NOMO-1 (cell line): ENCODE data around the gene KIAA0513.

Experiments
- DNase-seq, 2 experiments: peaks; one replicate each; lab custom pipeline; 2025; ENCODE audit not compliant: unreplicated experiment in 2 of 2; lab: John Stamatoyannopoulos, UW

KIAA0513 gene

DNA sequence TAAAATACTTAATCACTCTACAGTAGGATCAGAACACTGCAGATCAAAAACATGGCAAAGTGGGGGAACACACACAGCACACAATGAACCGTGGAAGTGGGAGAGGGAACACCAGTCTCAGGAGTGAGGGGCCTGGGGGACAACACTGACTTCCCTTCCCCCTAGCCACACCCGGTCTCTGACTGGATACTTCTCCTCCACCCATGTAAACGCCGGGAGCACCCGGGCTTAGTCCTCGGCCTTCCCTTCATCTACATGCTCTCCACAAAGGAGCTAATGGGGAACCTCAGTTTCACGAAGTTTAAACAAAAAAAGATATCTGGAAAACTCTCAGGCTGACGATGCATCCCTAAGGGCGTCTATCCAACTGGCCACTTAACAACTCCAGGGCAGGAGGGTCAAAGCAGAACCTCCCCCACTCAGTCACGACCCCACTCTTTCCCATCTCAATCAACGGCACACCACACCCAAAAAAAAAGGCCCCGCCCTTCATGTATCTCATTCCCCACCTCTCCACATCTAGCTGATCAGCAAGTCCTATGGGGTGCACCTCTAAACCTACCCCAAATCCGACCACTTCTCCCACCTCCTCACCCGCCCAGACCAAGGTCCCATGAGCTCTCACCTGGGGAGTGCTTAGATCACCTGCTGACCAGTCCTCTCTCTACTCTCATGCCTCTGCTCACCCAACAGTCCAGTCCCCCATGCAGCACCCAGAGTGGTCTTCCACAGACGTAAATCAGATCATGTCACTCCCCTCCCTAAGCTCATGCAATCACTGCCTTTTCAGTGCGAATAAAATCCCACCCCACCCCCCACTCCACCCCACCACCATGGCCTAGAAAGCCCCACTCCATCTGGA lies 23.6 kb upstream of the KIAA0513 start:
- no peak for DNase-seq

DNA sequence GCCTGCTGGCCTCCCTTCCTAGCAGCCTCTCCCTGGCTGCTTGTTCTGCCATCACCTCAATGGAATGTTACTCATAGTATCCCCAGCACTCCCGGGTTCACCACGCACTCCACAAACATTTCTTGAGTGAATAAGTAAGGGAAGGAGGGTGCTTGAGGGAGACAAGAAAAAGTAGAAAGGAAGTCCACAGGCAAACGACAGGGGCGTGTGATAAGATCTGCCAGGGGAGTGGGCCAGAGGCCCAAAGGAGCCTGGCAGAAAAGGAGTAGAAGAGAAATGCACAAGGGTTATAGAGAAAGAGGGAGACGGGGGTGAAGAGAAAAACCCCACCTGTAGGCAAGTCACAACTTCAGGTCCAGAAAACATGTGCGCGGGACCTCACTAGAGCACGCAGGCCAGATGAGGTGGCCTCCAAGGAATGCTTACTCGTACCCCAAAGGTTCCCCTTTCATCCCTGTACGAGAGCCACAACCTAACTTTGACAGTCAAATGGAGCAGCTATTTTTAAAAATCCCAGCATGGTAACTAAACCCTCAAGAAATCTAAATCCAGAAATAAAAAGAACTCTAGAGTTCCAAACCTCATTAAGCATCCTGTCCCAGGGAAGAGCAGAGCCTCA lies 22.9 kb upstream of the KIAA0513 start:
- no peak for DNase-seq

DNA sequence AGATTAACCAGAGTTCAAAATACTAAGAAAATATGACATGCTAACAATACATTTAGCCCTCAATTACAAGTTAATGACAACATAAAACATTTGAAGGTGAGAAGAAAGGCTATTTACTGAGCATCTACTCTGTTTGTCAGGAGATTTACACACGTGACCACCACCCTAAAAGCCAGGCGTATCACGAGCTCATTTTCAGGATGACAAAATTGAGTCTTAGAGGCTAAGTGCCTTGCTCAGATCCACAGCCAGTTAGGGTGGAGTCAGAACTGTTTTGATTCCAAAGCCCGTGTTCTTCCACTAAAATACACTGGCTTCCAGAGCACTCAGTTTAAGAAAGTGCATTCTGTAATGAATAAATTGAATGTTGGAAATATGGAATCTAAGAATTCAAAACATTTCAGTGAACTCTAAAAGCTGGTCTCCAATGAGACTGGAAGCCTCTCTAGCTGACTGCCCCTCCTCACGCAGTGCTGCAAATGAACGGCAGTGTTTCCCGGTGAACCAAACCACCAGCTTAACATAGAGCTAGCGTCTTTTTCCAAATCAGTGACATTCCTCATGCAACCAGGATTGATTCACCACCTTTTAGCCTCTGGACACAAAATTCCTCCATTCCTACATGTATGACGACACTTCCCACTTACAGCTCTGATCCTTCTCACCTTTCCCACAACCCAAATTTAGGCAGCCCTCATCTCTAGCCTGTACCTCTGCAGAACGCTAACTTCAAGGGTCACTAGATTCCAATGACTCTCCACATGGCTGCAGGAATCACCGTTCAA lies 22.1 kb upstream of the KIAA0513 start:
- DNase-seq, result no peak

DNA sequence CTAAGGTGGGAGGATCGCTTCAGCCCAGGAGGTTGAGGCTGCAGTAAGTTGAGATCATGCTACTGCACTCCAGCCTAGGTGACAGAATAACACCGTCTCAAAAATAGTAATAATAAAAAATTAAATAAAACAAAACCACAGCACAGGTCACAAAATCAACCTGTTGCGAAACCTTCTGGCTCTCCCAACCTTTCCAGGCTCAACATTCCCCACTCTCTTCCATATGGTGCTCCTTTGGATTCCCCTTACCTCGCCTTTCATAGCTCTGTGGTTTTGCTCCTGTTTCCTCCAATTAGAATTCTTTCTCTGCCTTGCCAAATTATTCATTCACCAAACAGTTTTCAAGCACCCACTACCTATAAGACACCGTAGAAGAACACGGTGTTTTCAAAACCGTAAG lies 21.0 kb upstream of the KIAA0513 start:
- no peak for DNase-seq

DNA sequence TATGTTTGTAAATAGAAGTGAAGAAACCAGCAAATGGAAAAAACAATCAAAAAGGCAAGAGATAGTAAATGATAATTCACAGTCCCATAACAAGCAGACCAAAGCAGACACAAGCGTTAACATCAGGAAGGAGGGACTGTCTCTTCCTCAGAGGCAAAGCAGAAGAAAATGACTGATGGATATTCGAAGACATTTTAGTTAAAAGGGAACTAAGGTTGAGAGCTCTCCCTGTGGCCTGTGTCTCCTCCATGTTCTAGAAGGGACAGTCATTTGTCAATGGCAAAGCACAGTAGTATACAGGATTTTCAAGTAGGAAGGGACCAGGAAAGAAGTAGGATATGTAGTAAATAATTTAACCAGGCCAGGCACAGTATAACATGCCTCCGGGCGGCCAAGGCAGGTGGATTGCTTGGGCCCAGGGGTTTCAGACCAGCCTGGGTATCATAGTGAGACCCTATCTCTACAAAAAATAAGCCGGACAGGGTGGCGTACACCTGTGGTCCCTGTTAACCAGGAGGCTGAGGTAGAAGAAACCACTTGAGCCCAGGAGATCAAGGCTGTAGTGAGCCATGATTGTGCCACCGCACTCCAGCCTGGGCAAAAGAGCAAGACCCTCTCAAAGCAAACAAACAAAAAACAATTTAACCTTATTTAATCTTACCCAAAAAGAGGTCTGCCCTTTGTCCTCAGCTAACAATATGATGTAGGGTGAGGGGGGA lies 19.9 kb upstream of the KIAA0513 start:
- DNase-seq, result peak in 1 of 2 experiments; percentile 8

DNA sequence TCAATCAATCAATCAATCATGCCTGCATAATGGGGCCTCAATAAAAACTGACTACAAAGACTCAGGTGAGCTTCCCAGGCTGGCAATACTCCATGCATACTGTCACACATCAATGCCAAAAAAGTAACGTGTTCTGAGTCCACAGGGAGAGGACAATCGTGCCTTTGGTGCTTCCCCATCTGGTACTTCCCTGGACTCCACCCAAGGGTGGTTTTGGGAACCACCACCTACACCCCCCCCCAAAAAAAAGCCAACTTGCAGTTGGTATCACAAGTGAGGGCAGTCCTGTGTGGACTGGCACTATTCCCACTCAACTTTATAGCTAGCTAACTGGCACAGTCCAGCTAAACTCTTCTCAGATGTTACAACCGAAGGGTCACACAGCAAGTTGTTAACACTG lies 19.3 kb upstream of the KIAA0513 start:
- DNase-seq, result no peak

DNA sequence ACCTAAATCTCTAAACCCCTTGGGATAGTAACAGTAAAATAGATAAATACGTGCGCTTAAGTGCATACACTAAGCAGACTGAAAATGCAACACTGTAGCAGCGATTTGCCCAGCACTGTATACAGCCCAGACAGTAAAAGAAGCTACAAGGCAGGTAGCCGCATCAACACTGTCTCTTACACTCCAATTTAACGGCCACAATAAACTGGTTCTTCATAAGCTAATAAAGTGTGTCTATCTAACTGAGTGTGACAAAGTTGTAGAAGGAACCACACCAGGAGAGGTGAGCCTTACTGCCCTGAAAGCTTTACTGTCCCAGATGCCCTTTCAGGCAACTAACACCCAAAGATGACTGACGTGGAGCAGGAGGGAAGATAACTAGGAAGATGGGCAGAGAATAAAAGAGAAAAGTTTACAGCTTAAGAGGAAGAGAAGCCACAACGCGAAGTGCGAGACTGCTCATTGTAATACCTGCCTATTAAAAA lies 17.1 kb upstream of the KIAA0513 start:
- peak in 1 of 2 experiments; percentile 12 for DNase-seq

DNA sequence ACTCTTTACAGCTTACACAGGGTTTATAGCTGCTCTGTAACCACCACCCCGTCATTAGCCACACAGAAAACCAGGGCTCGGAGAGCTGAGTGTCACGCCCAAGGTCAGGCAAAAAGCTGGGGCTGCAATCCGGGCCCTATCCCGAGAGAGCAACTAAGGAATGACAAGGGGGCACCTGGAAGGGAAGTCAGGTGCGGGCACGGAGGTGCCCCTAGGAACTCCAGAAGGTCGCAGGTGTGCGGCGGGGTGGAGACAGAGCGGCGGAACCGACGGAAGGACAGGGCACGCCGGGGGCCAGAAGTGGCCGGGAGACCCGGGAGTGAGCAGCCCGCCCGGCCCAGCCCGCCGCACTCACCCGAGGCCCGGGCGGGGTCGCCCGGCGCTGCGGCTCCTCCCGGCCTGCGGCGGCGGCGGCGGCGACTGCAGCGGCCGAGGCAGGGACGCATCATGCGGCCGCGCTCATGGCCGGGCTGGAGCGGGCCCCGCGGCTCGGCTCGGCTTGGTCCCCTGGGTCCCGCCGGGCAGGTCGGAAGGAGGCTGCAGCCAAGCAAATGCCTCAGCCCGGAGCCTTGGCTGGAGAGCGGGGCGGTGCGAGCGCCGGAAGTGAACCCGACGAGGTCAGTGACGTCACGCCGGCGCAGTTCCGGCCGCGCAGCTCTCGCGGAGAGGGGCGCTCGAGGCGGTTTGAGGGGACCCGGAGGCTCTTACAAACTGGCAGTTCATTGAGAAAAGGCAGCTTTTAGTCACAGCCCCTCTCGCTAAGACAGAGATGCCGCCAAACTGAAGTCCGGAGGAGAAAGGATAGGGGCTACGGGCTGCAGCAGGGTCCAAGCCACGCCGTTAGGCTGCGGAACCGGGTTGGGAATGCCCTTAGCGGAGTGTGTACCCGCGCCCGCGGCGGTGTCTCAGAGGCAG lies 16.4 kb upstream of the KIAA0513 start, which contains the start of gene ZDHHC7:
Gene ZDHHC7, minus strand, starts transcription at position 605 of the 915 bp plus-strand sequence. CDS start 20,917 bp downstream, outside the sequence.
- peak; percentile 74 to 79 for DNase-seq

DNA sequence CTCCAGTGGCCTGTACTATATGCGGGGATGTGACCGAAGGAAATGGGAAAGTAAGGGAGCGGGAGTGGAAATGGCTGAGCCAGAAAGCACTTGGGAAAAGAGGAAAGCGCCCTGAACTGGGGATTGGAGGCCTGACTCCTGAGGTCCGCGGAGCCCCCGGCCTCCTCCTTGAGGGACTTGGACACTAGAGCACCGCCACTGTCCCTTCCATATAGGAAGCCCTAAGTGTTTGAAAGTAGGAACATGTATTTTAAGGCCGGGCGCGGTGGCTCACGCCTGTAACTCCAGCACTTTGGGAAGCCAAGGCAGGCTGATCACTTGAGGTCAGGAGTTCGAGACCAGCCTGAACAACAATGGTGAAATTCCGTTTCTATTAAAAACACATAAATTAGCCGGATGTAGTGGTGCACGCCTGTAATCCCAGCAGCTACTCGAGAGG lies 15.7 kb upstream of the KIAA0513 start:
- DNase-seq, result no peak

DNA sequence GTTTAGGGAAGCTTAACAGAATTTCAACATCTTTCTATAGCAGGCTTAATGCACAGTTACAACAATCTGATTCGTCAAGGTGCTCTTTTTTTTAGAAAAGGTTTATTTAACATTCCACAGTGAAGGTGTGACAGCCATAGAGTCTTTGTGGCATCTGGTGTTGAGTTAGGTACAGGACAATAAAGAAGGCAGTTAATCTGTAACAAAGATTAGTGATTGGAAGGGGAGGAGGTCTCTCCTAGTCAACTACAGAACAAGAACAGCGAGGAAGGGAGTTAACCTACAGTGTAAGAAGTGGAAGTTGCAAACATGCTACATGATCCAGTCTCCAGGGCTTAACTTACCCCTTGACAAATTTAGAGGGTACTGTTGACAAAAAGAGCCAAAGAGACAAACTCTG lies 13.3 kb upstream of the KIAA0513 start:
- DNase-seq, result peak in 1 of 2 experiments; percentile 38

DNA sequence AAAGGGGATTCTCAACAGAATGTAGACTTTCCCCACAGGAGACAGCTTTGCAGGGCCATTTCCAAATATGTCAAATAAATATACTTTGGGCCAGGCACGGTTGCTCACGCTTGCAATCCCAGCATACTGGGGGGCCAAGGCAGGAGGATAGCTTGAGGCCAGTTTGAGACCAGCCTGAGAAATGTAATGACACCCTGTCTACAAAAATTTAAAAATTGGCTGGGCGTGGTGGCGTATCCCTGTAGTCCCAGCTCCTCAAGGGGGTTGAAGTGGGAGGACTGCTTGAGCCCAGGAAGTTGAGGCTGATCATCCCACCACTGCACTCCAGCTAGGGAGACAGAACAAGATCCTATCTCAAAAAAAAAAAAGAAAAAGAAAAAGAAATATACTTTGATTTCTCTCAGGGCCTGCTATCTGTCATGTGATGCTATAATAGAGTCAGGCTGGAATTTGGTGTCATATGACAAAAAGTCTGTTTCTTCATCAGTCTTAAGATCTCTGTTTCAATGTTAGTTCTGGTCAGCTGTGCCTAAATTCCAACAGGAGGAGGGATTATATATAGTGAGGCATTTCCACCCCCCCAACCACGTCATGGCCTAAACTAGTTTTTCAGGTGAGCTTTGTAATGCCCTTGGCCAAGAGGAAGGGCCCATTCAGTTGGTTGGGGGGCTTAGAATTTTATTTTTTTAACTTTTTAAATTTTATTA lies 12.0 kb upstream of the KIAA0513 start:
- DNase-seq, result no peak

DNA sequence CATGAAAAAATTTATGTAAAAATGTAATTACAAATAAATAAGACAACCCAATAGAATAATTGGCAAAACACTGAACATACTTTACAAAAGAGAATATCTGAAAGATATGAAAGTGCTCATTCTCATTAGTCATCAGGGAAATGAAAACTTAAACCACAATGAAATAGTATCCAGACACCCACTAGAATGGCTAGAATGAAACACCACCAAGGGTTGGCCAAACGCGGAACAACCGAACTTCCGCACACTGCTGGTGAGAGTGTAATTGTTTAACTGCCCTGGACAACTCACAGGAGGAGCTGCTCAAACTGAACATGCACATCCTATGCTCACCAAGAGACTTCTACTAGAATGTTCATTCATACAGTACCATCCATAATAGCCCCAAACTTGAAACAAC lies 10.4 kb upstream of the KIAA0513 start:
- DNase-seq, result peak; percentile 70 to 96

DNA sequence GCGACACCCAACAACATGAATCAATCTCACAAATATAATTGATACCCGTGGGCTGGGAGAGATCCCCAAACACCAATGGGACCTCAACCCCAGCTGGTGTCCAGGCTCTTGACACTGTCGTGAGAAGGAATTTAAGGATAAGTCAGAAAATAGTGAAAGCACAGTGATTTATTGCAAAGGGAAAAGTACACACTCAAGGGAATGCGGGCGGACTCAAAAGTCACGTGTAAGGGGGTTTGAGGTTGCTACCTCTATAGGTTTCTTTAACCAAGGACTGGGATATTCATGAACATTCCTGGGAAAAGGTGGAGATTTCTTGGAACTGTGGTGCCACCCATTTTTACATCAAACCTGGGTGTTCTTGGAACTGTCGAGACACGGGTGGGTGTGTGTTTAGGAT lies 10.0 kb upstream of the KIAA0513 start:
- no peak for DNase-seq

DNA sequence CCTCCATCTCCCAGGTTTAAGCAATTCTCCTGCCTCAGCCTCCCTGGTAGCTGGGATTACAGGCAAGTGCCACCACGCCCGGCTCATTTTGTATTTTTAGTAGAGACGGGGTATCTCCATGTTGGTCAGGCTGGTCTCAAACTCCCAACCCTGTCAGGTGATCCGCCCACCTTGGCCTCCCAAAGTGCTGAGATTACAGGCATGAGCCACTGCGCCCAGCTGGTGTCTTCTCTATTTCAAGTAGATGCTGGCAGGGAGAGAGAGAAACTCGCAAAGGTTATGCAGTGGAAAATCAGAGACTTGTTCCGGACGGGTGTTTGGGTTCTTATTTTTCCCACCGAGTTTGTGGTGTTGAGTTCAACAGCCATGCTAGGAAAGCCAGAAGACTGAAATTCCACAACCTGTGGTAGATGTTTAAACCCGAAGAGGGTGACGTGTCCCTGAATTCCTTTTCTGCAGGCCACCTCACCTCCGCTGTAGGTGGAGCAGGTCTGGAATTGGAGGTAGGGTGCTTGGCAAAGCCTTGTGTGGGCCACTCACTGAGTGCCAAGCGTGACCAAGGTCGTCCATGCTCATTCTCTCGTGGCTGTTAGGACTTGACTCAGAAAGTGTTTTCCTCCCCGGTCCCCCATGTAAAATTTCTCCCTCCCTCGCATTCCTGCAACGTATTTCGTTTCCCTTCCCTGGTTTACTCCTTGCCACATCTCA lies 8.9 kb upstream of the KIAA0513 start:
- DNase-seq, result no peak

DNA sequence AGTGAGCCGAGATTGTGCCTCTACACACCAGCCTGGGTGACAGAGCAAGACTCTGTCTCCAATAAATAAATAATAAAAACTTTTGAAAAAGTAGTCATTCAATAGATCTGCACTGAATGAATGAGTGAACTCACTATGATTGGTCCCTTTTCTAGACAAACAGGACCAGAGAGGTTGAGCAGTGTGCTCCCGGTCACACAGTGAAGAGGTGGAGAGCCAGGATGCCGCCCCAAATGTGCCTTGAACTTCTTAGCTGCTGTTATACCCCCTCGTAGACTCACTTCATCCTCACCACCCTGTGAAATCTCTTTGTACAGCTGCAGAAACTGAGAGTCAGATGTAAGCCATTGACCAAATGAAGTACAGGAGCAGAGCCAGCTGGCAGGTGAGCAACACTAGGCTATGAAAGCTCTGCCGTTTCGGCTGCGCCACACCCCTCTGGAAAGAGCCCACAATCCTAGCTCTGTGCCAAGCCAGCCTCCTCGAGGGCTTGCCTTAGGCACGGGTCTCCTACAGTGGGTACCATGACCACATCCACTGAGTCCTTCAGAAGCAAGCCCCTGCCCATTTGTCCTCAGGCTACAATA lies 7.8 kb upstream of the KIAA0513 start:
- DNase-seq, result no peak

DNA sequence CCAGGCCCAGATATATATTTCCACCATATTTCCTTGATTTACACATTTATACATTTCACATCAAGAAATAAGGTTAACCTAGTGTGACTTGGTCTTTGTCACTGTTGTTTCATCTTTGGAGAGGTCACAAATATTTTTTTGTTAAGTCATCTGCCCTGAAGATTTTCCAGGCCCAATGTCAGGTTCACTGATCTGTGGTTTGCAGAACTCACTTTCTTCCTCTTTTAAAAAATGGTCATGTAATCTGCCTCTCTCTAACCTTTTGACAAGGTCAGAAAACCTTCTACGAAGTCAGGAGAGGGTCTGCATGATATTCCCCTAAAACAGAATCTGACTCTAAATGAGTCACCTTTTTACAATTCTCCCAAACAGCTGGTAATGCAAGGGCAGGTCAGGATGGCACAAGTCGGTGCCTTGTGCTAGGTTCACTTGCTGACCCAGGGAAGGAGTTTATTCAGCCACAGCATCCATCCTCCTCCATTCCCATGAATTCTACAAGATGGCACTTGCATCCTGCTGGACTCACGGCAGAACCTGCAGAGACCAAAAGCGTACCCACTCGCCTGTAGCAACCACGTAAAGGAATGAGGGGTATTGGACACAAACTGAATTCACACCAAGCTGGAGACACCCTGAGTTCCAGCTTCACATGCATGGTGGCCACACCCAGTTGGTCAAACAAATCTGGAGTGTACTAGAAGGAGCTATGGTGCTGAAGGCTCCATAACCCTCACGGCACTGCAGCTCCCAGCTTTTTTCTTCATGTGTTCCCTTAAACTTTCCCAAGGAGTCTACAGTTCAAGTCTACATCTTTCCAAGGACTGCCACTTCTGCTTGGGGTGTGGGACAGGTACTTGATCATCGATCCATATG lies 1.6 kb upstream of the KIAA0513 start:
- DNase-seq, result peak; percentile 55 to 83

DNA sequence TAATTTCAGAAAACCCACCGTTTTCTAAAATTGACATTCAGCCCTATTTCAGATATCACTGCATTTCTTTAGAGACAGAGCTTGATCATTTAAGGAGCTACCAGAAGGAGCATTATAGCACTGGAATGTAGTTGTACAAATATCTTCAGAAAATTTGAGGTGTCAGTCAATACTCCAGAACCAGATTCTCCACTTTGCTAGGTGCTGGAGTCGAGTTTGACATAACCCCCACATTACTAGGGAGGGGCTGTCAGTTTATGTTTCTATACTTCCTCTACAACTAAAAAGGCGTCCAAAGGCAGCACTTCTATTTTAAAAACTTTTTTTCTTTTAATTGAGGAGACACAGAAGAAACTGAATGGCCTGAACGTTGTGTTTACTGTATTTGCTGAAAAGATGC lies 892 bp upstream of the KIAA0513 start:
- peak in 1 of 2 experiments; percentile 10 for DNase-seq
